NCI-H226 (cell line): ENCODE results near the gene SFMBT2.

Source experiments
- DNase-seq: peaks from one replicate; pipeline ENCODE4 v3.0.0-alpha.2; 2015

Gene SFMBT2

DNA sequence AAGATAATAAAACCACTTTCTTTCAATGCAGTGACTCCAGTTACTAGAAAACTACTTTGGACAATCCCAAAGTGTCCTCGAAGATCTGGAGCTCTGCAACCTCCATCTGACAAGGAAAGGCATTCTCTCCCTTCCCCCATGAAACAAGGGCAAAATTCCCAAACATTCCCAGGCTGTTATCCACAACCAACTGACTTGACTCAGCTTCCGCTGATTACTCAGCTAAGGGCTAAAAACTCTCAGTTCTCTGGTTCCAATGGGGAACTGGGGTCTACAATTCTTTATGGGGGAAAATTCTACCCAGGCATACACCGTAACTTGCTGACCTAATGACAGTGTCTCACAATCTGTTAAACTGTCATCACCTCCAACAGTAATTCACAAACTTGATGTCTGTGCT, 48.4 kb downstream of the SFMBT2 start:
- no peak for DNase-seq

GRCh38 chr10:7361316-7361715, 49.5 kb downstream of the SFMBT2 start:
- no peak for DNase-seq

DNA sequence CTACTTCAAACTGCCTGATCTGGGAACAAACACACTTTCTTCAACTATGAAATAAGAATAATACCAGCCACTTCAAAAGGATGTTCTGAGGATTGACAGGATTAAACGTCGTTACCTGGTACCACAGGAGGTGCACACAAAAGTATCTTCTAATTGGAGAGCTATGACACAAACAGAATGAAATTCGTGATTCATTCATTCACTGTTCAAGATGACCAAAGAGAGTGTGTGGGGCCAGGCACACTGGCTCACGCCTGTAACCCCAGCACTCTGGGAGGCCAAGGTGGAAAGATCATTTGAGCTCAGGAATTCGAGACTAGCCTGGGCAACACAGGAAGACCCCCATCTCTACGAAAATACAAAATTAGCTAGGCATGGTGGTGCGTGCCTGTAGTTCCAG, 50.9 kb downstream of the SFMBT2 start:
- DNase-seq: no peak

GRCh38 chr10:7359356-7359755, 51.5 kb downstream of the SFMBT2 start:
- no peak for DNase-seq

DNA sequence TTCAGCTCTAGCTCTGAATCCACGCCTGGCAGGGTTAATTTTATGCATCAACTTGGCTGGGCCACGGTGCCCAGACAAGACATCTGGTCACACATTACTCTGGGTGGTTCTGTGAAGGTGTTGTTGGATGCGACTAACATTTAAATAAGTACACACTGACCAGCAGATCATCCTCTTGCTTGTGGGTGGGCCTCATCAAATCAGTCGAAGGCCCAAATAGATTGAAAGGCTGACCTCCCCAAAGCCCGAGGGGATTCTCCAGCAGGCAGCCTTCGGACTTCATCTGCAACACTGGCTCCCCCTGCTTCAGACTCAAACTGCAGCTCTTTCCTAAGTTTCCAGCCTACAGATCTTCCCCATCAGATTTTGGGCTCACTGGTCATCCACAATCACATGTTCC, 53.6 kb downstream of the SFMBT2 start:
- no peak for DNase-seq

- peak; percentile 56 for DNase-seq
These were observed 56.3 kb downstream of the SFMBT2 start for GRCh38 chr10:7354330-7355047.

- peak; percentile 3 for DNase-seq
These were observed 58.9 kb downstream of the SFMBT2 start for GRCh38 chr10:7351894-7352293.

GRCh38 chr10:7350541-7351195, 60.2 kb downstream of the SFMBT2 start:
- no peak for DNase-seq

GRCh38 chr10:7345717-7346116, 65.1 kb downstream of the SFMBT2 start:
- DNase-seq: no peak

- DNase-seq: no peak
These were observed 67.8 kb downstream of the SFMBT2 start for GRCh38 chr10:7343040-7343439.

DNA sequence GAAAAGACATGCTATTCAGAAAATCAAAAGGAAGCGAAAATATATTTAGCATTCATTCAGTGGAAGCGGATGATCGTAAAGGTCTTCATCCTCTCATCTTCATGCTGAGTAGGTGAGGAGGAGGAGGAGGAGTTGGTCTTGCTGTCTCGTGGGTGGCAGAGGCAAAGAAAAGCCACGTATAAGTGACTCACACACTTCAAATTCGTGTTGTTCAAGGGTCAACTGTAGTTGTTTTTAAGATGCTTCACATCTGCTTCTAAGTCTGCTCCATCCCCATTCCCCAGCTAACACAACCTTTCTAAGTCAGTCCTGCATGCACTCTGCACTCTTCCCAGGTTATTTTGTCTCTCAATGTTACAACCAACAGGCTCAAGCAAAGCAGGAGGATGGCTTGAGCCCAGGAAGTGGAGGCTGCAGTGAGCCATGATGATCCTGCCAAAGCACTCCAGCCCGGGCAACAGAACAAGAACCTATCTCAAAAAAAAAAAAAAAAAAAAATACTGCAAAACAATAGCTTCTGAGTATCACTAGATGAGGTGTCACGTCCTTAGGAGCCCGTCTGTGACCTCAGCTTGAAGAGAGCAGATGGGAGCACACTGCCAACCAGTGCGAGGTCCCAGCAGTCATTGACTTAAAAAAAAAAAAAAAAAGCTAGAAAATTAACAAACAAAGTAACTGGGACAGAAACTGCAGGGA, 70.5 kb downstream of the SFMBT2 start:
- no peak for DNase-seq

DNA sequence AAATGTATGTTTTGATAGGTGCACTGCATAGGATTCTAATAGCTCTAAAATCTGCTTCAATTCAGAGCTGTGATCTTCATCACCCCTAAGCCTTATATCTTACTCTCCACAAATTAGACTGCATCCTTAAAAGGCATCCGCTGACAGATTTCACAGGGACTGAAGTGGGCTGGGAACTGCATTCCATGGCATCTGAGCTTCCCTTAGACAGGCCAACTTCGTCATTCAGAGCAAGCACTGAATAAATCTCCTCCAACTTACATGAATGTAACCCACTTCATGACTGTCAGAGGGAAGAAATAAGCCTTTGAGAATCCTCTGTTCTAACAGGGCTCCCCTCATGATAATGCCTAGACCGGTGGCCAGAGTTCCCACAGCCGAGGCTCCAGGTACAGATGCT, 71.3 kb downstream of the SFMBT2 start:
- DNase-seq: no peak

GRCh38 chr10:7338469-7338868, 72.4 kb downstream of the SFMBT2 start:
- DNase-seq: no peak

GRCh38 chr10:7337431-7338171, 73.2 kb downstream of the SFMBT2 start:
- DNase-seq: no peak

- DNase-seq: no peak
These were observed 74.9 kb downstream of the SFMBT2 start for GRCh38 chr10:7335977-7336376.

GRCh38 chr10:7334642-7334964, 76.2 kb downstream of the SFMBT2 start:
- no peak for DNase-seq

DNA sequence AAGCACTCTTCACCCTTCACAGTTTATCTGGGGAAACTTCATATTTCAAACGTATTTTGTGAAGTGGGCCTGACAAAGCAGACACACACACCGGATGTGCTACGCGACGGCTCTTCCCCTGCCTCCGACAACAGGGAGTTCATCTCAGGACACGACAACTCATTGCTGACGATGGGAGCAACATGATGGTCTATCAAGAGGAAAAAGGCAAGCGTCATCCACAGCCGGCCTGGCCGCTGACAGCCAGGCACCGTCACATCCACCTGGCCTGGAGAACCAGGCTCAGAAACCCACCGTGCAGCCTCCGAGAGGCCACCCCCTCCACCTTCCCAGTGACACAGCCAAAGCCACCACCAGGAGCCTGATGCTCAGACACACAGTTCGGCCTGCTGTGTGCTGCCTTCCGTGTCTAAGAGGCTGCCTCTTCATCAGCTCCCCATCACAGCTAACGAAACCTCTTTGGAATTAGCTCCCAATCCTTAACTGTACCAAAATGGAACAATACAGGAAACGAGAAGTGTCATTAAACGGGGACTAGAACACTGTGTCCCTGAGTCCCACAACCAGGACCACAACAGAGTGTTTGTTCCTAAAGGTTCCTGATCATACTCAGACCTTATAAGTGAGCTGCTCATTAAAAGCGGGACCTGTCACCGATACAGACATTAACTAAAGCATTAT, 76.7 kb downstream of the SFMBT2 start:
- no peak for DNase-seq

- no peak for DNase-seq
These were observed 81.6 kb downstream of the SFMBT2 start for GRCh38 chr10:7329219-7329618.

DNA sequence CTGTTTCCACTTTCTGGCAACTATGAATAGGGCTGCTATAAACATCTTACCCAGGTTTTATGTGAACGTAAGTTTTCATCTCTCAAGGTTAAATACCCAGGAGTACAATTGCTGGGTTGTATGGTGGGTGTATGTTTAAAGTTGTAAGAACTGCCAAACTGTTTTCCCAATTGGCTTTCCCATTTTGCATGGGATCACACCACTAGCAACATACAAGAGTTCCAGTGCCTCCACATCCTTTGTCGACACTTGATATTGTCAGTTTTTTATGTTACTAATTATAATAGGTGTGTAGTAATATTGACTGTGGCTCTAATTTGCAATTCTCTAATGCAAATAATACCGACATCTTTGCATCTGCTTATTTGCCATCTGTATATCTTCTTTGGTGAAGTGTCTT, 82.9 kb downstream of the SFMBT2 start:
- no peak for DNase-seq

DNA sequence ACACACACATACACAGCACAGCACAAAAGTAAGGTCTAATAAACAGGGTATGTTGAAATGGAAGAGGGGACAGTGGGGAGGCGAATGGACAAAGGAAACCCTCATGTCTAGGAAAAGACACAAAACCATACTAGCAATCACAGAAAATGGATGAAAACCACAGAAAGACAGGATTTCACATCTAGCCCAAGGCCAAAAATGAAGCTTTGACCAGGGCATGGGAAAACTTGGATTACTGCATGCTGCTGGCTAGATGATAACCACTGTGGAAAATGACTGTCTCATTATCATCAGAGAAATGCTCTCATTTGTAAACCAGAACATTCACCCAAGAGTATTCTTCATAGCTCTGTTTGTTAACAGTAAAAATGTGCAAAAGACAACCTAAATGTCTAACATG, 88.2 kb downstream of the SFMBT2 start:
- DNase-seq: no peak

GRCh38 chr10:7320072-7320471, 90.8 kb downstream of the SFMBT2 start:
- DNase-seq: no peak

GRCh38 chr10:7319632-7320031, 91.2 kb downstream of the SFMBT2 start:
- DNase-seq: no peak

- DNase-seq: no peak
These were observed 92.0 kb downstream of the SFMBT2 start for GRCh38 chr10:7318836-7319235.
